H54 (cell line): ENCODE results near the gene FBN1.

Source experiments
- DNase-seq: peaks from one replicate; pipeline ENCODE4 v3.0.0; 2011; ENCODE audit warnings: low spot score, mixed read lengths; ENCODE audit not compliant: insufficient read length
- FAIRE-seq: peaks from 3 replicates; lab custom pipeline; 2011; peaks lifted over from hg19 to GRCh38; lab: Jason Lieb, UNC
- POLR2A ChIP-seq: IDR thresholded peaks from 2 replicates; pipeline ENCODE4 v1.6.1; 2011; ENCODE audit warnings: low read depth, mild to moderate bottlenecking, low read length

Gene FBN1

DNA sequence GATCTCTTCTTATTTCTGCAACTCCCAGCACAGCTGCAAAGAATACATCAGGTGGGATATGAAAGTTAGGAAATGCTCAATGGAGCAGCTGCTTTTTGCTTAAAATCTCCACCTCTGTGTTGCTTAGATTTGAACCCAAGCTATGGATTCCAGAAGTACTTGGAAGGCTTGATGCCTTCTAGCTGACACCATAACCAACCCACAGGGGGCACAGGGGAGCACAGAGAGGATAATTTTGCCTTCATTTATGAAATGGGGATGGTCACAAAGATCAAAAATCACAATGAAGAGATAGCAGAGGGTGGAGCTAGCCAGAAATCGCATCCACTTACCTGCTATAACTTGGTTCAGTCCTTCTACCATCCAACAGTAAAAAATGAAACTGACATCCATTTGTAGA is 238.6 kb downstream of the FBN1 start:
- TF ChIP-seq POLR2A: no peak
- no peak for DNase-seq
- no peak for FAIRE-seq

DNA sequence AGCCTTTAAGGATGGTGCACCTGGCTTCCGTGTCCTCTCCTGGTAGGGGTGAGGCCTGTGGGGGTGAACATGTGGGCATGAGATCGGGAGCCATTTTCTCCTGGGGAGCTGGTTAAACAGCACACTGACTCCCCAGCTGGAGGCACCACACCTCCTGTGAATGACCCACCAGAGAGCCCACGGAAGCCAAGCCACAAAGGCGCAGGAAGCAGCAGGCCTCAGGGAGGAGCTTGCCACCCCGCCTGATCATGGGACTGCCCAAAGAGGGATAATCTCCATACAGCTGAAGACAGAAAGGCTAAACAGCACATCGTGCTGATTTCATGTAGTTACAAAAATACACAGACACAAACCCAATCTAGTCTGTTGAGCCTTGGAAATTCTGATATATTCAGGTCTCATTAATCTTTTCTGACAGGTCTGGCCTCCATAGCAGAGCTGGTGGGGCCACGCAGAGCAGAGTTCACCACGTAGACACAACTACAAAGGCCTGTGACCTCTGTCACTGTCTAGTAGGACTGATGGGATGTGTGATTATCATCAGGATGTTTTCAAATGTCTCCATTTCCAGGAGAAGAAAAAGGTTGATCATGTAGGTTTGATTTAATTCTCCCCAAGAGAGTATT is 239.1 kb downstream of the FBN1 start:
- DNase-seq: no peak
- no peak for TF ChIP-seq POLR2A
- FAIRE-seq: no peak

DNA sequence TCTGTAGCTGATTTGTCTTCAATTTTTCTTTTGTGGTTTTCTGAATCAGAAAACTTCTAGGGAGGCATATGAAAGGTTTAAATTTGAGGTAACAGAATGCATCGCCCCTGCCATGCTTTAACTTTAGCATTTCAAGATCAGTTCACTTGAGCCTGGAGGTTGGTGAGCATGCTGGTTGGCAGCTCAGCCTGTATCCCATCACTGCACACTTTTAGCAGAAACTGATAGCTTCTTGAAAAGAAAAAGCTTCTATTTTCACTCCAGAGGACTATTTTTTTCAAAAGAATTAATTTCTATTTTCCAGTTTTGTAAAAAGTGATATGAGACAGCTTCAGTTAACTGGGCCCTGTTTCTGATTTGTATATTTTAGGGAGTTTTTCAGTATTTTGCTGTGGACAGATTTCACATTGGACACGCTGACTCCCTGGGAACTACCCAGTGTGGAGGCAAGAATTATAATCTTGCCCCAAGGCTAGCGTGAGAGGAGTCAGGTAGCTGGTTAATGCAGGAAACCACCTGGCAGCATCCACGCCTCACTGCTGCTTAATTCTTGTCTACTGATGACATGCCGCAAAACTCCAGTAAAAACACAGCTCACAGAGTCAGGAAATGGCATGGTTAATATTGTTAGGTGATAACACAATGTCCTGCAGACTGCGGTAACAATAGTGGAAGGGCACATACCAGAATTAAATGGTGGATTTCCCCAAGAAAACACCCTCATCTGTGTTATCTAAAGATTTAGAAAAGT is 242.9 kb downstream of the FBN1 start:
- FAIRE-seq: no peak
- no peak for DNase-seq
- no peak for TF ChIP-seq POLR2A

DNA sequence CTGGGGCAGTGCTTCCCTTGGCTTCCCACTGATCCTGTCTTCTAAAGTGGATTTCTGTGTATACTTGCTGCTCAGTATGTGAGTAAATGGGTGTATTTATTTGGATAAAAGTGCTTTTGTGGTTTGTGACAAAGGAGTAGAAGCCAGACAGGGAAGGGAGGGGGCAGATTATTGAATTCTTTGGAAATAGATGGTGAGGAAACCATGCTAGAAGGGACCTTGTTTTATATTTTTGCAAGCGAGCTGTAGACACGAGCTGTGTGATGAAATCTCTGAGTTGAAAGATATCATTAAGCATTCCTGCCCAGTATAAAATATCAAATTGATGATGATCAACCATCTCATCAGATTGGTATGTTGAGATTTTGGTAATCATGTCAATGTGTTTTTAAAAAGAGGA is 245.4 kb downstream of the FBN1 start:
- FAIRE-seq (no peak), DNase-seq (no peak)
- no peak for TF ChIP-seq POLR2A

DNA sequence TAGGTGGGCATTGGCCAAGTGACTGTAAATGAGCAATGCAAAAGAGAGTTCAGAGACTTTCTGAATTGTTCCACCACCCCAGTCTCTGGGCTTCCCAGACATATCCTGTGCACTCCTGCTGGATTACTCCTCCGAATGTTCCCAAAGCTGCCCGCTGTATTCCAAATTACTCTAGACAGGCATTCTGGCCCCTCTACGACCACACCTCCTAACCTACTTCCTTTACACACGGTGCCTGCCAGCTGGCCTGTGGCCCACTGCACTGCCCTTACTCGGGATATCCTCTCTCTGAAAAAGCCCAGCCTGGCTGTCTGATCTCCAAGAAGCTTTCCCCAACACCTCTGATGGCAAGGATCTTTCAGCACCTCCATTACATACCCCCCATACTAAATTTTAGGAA is 247.7 kb downstream of the FBN1 start:
- DNase-seq (no peak), FAIRE-seq (no peak)
- no peak for TF ChIP-seq POLR2A

DNA sequence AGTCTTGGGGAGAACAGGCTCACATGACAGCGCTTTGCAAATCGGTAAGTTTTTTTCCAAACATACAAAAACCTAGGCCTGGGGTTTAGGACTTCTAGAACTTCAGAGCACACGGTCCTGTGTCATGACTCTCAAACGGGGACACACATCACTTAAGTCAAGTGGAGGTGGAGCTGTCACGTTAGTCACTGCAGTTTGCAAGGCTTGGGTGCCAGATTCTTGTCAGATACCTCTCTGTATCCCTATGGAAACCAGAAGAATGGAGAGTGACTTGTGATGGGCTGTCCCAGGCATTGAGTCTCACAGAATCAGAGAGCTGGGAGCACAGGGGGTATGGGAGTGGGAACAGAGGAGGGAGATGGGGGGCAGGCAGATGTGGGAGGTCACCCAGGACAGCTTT is 249.5 kb downstream of the FBN1 start:
- FAIRE-seq (no peak), DNase-seq (no peak)
- TF ChIP-seq POLR2A: no peak

DNA sequence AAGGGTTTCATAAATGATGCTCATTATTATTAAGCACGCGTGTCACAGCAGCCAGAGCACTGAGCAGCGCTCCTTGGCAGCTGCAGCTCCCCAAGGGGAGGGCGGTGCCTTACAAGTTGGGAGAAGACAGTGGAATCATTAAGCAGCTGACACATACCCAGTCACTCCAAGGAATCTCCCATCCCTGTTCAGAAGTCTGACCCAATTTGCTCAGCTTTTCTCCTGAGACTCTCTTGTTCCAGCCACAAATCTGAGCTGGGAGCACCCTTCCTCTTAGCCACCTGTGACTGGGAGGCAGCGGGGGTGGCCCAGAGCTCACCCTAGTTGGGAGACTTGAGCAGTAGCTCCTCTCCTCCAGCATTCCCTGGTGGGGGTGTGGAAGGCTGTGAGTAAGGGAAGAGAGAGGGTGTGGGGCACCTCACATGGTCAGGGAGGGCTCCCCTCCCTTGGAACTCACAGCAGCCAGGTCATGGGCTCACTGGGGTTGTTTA is 249.9 kb downstream of the FBN1 start:
- FAIRE-seq: no peak
- TF ChIP-seq POLR2A: no peak
- peak; percentile 44 for DNase-seq

DNA sequence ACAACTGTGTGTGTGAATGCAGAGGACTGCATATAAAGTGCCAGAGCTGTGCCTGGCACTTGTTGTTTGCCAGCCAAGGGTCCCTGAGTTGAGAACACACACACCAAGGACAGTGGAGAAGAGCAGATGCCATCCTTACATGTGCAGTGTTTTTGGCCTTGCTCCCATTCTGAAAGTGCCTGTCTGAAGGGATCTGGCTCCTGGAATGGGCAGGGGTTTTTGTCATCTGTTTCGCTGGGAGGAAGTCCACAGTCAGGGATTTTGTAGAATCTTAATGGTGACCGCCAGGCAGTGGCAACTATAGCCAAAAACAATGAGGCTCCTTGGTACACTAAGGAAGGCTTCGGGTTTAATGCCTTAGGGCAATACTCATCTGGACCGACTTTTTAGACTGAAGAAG is 250.5 kb downstream of the FBN1 start:
- TF ChIP-seq POLR2A: no peak
- no peak for FAIRE-seq
- no peak for DNase-seq

DNA sequence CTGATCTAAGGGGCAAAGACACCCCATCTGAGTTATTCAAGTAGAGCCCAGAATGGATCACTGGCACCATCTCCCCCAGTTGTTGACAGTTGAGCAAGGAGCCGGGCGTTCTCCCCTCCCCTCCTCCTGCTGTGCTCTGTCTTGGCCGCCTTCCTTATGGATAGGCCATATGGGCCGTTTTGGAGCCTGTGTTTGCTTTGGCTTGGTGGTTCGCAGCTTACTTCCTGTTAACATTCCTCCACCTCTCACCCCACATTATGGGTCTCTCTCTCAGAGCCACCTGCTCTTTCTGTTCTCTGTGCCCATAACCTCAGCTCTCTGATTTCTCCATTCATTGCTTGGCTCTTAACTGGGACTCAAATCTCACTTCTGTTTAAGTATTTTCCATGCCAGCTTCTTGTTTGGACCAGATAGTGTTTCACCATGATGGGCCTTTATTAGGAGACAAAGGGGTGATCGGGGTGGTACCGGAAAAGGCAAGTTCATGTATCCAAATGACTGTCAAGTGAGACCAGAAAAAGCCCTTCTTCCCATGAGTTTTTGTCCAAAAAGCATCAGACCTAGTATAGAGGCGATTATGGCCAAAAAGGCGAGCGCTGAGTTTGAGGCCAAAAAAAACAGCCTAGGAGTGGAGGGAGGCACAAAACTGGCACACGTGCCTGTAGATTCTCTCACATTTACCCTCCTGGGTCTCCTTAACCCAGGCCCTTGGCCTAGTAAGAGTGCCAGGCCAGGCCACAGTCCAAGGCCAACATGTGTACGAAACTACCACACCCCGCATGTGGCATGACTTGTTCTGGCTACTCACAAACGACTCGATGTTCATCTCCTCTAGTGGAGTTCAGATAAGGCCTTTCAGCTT is 251.6 kb downstream of the FBN1 start:
- FAIRE-seq: no peak
- no peak for TF ChIP-seq POLR2A
- no peak for DNase-seq

DNA sequence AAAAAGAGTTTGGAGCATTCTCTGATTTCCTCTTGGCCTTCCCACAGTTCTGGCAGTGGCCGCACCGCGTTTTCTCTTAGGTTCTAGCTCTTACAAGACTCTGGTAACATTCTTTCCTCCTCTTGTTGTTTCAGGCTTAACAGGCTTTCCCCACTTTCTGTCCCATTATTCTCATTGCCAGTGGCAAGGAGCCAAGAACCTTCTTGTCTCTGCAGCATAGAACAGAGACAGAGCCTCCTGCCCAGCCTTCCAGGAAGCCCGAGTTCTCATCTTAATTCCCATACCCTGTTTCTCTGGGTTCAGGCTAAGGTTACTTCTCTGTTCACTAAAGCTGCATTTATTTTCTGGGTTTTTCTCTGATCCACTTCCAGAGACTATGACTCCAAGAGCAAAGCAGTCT is 253.2 kb downstream of the FBN1 start:
- DNase-seq: no peak

DNA sequence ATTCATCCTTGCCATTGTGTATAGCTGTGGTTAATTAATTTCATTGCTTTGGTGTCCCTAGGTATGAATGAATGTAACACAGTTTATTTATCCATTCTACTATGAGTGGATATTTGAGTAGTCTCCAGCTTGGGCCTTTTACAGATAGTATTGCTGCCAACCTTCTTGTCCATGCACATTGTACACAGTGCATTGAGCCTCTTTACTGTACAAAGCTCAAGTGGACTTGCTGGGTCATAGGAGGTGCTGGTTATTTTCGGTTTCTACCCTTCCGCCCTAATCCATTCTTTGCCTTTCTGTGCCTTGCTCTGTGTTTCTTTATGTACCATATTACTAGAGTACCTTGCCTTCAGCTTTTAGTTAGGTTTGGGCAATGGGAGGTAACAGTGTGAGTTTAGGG is 253.6 kb downstream of the FBN1 start:
- DNase-seq (no peak), FAIRE-seq (no peak)
- TF ChIP-seq POLR2A: no peak

More for the DNA sequence above, 253.2 kb downstream of the FBN1 start:
- no peak for FAIRE-seq
- no peak for TF ChIP-seq POLR2A

DNA sequence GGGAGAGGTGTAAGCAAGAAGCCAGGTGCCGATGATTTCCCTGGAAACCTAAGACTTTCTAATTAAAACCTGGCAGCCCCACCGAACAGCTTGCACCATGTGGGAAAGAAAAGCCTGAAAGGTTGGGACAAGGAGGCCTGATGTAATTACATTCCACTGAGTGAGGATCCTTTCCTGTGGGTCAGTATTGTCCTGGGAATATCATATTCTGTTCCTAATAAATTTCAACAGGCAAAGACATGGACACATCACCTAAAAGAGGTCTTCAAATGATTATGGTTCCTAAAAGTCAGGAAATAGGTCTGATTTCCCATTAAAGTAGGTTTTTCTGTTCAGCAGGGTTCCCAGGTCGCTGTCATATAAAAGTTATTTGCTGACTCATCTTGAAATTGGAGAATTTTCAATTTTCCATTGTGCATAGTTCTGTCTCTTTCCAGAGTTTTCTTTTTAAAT is 255.8 kb downstream of the FBN1 start:
- DNase-seq (no peak), FAIRE-seq (no peak)
- TF ChIP-seq POLR2A: no peak

DNA sequence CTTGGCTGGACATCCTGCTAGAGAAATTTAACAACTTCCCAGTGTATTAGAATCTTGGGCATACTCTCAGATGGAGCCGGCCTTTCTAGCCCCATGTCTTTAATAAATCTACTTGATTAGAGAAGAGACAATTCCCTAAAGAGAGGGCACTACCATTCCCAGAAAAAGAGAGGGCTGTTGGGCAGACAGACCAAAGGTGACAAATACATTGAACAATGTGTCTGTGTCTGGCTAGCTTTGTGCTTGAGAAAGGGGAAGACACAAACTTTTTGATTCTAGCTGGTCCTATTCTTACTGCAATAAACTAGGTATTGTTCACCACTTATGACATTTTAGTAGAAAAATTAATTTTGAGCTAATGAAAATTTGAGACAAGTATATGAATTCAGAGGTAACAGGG is 256.6 kb downstream of the FBN1 start:
- DNase-seq: no peak
- no peak for TF ChIP-seq POLR2A
- no peak for FAIRE-seq
